Inflammatory macrophage treated with lipopolysaccharide for 4 hours (primary cell): Measurements from ENCODE around the gene KLF15.

Source experiments
- DNase-seq: peaks from one replicate; pipeline ENCODE4 v3.0.0-alpha.2; 2020

KLF15 gene

DNA sequence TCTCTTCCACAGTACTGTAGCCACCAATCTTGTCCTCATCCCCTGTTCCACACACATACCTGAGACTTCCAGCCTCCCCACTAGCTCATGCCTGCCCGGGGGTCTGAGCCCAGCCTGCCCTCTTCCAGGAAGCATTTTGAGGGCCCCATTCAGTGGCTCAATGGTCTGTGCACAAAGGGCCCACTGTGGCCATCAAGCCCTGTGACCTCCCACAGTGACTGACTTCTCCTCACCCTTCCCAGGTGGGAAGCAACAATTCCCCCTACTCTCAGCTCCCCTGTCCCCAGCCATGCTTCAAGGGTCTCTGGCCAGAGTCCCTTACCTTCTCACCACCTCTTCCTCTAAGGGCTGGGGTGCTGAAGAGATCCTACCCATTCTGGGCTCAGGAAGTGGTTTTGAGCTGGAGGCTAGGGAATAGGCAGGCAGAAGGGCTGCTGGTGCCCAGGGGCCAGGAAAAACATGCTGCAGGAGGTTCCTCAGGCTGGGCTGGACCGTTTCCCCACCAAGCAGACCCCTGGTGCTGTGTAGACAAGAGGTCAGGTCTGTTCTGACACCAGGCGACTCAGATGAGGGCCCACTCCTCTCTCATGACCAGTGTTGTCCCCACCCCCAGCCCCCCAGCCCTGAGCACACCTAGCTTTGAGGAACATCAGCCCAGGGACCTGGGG is 3.0 kb upstream of the KLF15 start:
- no peak for DNase-seq

- DNase-seq, result no peak
These were observed 1.6 kb upstream of the KLF15 start for GRCh38 chr3:126358816-126359181.

DNA sequence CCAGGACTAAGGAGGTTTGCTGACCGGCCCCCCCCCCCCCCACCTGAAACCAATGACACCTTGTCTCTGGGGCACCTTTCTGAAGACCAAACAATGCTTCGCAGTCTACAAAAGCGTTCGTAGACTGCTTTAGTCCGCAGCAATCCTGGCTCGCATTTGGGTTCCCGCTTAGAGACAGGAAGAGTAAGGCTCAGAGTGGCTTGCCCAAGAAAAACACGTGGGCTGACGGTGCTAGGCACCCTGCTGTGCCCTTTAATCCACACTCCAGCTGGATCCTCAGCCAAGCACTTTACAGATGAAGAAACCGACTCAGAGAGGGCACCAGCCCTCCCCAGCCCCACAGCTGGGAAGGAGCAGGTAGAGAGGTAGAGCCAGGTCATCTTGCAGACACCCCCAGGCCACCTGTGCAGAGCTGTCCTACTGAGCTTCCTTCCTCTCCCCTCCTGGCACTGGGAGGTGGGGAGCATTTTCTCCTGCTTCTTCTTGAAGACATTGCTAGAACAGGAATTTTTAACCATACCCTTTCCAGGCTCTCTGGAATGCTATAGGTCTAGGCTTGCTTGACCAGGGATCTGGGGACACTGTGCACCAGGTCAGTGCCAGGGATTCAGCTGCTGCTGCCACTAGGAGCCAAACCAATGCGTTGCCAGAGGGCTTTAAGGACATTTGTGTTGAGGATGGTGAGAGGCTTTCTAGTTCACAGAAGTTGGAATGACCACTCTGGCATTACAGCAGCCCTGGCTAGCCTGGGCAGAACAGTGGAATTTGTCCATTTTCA is 1.0 kb upstream of the KLF15 start:
- peak; percentile 27 for DNase-seq

GRCh38 chr3:126356373-126357264 is 589 bp downstream of the KLF15 start:
- no peak for DNase-seq

DNA sequence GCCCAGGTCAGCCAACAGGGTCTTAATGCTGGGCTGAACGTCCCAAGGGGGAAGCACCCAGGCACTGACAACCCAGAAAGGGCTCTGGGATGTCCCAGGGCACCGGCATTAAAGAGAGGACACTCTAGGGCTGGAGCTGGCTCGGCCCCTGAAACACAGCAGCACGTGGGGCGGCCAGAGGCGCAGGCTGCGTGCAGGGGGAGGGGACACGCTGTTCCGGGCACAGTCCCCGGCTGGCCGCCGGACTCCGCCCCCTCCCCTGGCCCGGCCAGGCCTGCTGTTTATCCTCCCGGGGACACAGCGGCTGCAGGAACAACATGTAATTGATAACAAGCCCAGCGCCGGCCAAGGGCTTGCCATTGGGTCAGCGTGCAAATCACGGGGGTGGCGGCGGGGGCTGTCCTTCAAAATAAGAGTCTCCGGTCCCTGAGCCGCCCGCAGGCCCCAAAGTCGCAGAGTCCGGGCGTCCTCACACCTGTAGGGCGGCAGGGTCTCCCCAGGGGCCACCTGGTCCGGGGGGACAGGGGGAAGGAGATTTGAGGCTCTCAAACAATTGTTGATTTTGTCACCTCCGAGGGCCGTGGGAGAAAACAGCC is 1.3 kb downstream of the KLF15 start:
- peak; percentile 6 for DNase-seq

- DNase-seq, result no peak
These were observed 2.0 kb downstream of the KLF15 start for GRCh38 chr3:126355251-126355650.

- DNase-seq, result no peak
These were observed 2.4 kb downstream of the KLF15 start for GRCh38 chr3:126354776-126355175.

DNA sequence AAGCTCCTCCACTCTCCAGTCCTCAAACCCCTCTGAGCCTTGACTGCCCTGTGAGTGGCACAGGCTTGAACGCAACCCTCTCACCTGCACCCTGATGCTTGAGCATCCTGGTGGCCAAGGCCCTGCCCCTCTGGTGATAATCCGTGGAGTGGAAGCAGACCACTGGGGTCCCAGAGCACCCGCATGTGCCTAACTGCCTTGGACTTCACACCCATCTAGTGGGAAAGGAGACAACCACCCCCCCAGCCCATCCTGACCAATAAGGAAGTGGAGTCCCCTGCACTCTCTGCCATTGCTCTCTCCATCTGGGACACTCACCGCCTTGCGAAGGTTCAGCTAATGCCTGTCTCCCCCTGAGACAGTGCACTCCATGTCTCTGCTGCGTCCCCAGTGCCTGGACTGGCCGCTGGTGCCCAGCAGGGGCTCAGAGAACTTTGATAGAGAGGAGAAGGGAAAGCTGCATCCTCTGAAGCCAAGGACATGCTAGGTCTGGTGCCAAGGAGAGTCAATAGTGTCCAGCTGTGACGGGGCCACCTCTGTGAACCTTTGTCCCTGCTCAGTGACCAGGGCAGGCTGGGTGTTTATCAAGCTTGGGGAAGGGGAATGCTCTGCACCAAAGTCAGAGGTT is 3.4 kb downstream of the KLF15 start:
- no peak for DNase-seq

GRCh38 chr3:126352476-126353454 is 4.4 kb downstream of the KLF15 start:
- DNase-seq, result no peak

DNA sequence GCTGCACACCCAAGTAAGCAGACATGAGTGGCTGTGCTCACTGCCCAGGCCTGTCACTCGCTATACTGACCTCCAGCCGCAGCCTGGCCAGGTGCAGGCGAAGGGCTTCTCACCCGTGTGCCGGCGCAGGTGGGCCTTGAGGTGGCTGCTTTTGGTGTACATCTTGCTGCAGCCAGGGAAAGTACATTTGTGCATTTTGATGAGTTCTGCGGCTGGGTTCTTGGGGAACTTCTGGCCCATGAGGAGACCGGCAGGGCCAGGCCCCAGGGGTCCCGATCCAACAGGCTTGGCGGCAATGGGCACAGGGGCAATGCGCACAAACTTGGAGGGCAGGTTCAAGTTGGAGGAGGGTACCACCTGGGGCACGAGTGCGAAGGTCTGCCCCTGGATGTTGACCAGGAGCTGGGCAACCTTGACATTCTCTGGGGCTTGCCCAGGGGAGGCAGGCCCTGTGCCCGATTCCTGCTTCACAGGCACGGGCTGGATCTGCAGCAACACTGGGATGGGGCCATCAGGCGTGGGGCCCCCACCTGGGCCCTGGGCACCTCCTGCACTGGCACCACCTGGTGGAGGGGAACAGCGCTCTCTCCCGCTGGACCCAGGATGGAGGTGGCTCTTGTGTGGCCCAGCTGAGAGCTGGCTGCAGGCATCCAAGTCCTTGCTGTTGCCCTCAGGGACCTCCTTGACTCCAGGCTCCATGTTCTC is 5.3 kb downstream of the KLF15 start:
- DNase-seq, result no peak

- no peak for DNase-seq
These were observed 6.0 kb downstream of the KLF15 start for GRCh38 chr3:126351086-126351770.

- no peak for DNase-seq
These were observed 6.6 kb downstream of the KLF15 start for GRCh38 chr3:126350502-126351085.

GRCh38 chr3:126349611-126350501 is 7.4 kb downstream of the KLF15 start:
- no peak for DNase-seq

DNA sequence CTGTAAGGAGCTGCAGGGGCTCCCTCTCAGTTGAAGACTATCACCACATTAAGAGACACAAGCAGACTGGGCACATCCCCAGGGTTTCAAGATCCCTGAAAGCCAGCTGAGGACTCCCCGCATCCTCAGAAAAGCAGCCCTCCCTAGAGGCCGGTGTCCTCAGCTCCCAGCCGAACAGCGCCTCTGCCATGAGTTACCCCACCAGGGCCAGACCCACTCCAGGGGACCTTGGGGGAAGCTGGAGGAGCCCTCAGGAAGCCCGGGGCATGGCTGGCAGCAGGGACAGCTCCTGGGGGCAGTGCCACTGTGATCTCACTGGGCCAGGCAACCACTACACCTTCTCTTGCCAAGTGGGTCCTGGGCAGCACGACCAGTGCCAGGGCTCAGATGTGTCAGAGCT is 8.1 kb downstream of the KLF15 start:
- no peak for DNase-seq

- DNase-seq, result no peak
These were observed 8.8 kb downstream of the KLF15 start for GRCh38 chr3:126348308-126348920.

- DNase-seq, result no peak
These were observed 9.6 kb downstream of the KLF15 start for GRCh38 chr3:126347543-126348161.

- no peak for DNase-seq
These were observed 10.7 kb downstream of the KLF15 start for GRCh38 chr3:126346466-126346865.
